Endothelial cell of umbilical vein (primary cell): ENCODE results near the gene UBE3B.

Experiments
- EZH2 ChIP-seq: IDR thresholded peaks from 2 replicates; pipeline ENCODE4 v1.6.1; 2012; ENCODE audit warnings: borderline replicate concordance, low read depth, mild to moderate bottlenecking, moderate library complexity, low read length, inconsistent platforms; ENCODE audit not compliant: severe bottlenecking
- FOS ChIP-seq: IDR thresholded peaks from 2 replicates; pipeline ENCODE4 v1.6.1; 2011; ENCODE audit warnings: mild to moderate bottlenecking, low read length, moderate library complexity, borderline replicate concordance; ENCODE audit not compliant: insufficient read depth
- GATA2 ChIP-seq: IDR thresholded peaks from 2 replicates; pipeline ENCODE4 v1.7.0; 2011; ENCODE audit warnings: low read depth, mild to moderate bottlenecking, moderate library complexity, mixed read lengths, low read length; ENCODE audit not compliant: insufficient read length, insufficient read depth
- JUN ChIP-seq: IDR thresholded peaks from 2 replicates; pipeline ENCODE4 v1.6.1; 2011; ENCODE audit warnings: borderline replicate concordance, low read depth; ENCODE audit not compliant: insufficient read length, insufficient read depth
- POLR2A ChIP-seq: IDR thresholded peaks from 2 replicates; pipeline ENCODE4 v1.6.1; 2012; ENCODE audit warnings: low read depth, mild to moderate bottlenecking, control low read depth, low read length
- POLR2AphosphoS5 ChIP-seq: IDR thresholded peaks from 2 replicates; pipeline ENCODE4 v1.6.1; 2012; ENCODE audit warnings: low read depth, mild to moderate bottlenecking, control low read depth, low read length, moderate library complexity; ENCODE audit not compliant: insufficient read depth
- TF ChIP-seq, protein P1 (sequence below), 2 donors: IDR thresholded peaks; 1 replicate in 1 of 2; 2 replicates in 1 of 2; pipeline ENCODE4 v1.5.1; 2011; ENCODE audit warnings: low read length in 2 of 2, mild to moderate bottlenecking in 2 of 2, moderate library complexity in 2 of 2, control low read depth in 1 of 2, inconsistent platforms in 1 of 2, low read depth in 1 of 2; ENCODE audit not compliant: insufficient read depth in 1 of 2; ENCODE audit errors: extremely low read depth in 1 of 2
- TF ChIP-seq, protein P2 (sequence below): IDR thresholded peaks from 2 replicates; pipeline ENCODE4 v1.6.1; 2011; ENCODE audit not compliant: insufficient read depth, insufficient read length

DNA sequence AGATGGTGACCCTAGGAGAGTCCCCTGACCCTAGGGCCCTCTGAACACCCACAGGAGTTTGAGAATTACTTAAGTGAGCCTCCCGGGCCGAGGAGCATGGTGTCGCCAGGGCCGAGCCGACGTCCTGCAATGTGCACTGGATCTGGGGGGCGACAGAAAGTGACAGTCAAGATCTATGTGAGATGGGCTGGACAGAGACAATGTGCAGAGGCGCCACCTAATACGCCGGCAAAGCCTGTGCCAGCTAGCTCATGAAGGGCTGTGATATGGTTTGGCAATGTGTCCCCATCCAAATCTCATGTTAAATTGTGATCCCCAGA lies 84.2 kb downstream of the UBE3B start:
- TF ChIP-seq, protein P1, sequence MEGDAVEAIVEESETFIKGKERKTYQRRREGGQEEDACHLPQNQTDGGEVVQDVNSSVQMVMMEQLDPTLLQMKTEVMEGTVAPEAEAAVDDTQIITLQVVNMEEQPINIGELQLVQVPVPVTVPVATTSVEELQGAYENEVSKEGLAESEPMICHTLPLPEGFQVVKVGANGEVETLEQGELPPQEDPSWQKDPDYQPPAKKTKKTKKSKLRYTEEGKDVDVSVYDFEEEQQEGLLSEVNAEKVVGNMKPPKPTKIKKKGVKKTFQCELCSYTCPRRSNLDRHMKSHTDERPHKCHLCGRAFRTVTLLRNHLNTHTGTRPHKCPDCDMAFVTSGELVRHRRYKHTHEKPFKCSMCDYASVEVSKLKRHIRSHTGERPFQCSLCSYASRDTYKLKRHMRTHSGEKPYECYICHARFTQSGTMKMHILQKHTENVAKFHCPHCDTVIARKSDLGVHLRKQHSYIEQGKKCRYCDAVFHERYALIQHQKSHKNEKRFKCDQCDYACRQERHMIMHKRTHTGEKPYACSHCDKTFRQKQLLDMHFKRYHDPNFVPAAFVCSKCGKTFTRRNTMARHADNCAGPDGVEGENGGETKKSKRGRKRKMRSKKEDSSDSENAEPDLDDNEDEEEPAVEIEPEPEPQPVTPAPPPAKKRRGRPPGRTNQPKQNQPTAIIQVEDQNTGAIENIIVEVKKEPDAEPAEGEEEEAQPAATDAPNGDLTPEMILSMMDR (IDR thresholded peaks at IDR 0.05; ENCODE audit: extremely low read depth in 1 of 2, insufficient read depth in 1 of 2, low read depth in 1 of 2, low read length in 2 of 2), result no peak
- no peak for TF ChIP-seq POLR2A
- TF ChIP-seq FOS, result no peak
- no peak for TF ChIP-seq EZH2
- no peak for TF ChIP-seq JUN
- TF ChIP-seq, protein P2, sequence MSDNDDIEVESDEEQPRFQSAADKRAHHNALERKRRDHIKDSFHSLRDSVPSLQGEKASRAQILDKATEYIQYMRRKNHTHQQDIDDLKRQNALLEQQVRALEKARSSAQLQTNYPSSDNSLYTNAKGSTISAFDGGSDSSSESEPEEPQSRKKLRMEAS, result no peak
- no peak for TF ChIP-seq POLR2AphosphoS5
- no peak for TF ChIP-seq GATA2
